A673 (cell line): ENCODE measurements around the gene POU2F3. TPM values are rescaled to one million over a fixed set of nuclear protein-coding genes. Genes with fewer than 3 reads are reported as not detected.

Experiments
- BruUV-seq: library from RNA; stranded (reverse); fragments of 400-500 nt; replicated peaks from 2 replicates; lab custom pipeline; 2021; lab: Mats Ljungman, UMichigan
- CTCF ChIA-PET: fragments of 300-600 bp; sonication (Branson Sonifier 250); formaldehyde crosslinking; loops from one replicate; lab custom pipeline; 2022; ENCODE audit warnings: antibody characterized with exemption; lab: Charles Lee
- POLR2A ChIA-PET: fragments of 300-600 bp; sonication (Branson Sonifier 250); formaldehyde crosslinking; loops from one replicate; lab custom pipeline; 2022; ENCODE audit warnings: antibody characterized with exemption; ENCODE audit not compliant: low non-redundant PET; lab: Charles Lee
- DNase-seq: peaks from one replicate; pipeline ENCODE4 v3.0.0-alpha.2; 2015; ENCODE audit warnings: low spot score
- H3K27ac ChIP-seq: fragments of 200-600 bp; sonication (generic); 2 replicates; pipeline ENCODE4 v1.5.1; 2016; ENCODE audit warnings: mixed run types, low read depth, mild to moderate bottlenecking, mixed read lengths, antibody characterized with exemption, low read length; ENCODE audit not compliant: poor library complexity, severe bottlenecking
- H3K27me3 ChIP-seq: fragments of 200-600 bp; sonication (generic); replicated peaks from 2 replicates; pipeline ENCODE4 v1.6.1; 2017; ENCODE audit warnings: mixed run types, low read depth, mild to moderate bottlenecking, mixed read lengths, antibody characterized with exemption, low read length; ENCODE audit not compliant: insufficient read depth, poor library complexity
- H3K36me3 ChIP-seq: fragments of 200-600 bp; sonication (generic); 2 replicates; pipeline ENCODE4 v1.6.1; 2016; ENCODE audit warnings: mixed run types, mild to moderate bottlenecking, mixed read lengths, antibody characterized with exemption, low read length; ENCODE audit not compliant: insufficient read depth, poor library complexity, severe bottlenecking
- H3K4me1 ChIP-seq: fragments of 200-600 bp; sonication (generic); 2 replicates; pipeline ENCODE4 v1.6.1; 2017; ENCODE audit warnings: mixed run types, mild to moderate bottlenecking, mixed read lengths, antibody characterized with exemption, low read length; ENCODE audit not compliant: insufficient read depth, poor library complexity, severe bottlenecking
- H3K4me3 ChIP-seq: fragments of 200-600 bp; sonication (generic); 2 replicates; pipeline ENCODE4 v1.5.1; 2016; ENCODE audit warnings: low read depth, mixed run types, mild to moderate bottlenecking, mixed read lengths, low read length; ENCODE audit not compliant: poor library complexity, severe bottlenecking
- H3K9me3 ChIP-seq: fragments of 200-600 bp; sonication (generic); 2 replicates; pipeline ENCODE4 v1.6.1; 2016; ENCODE audit warnings: mixed run types, low read depth, mild to moderate bottlenecking, mixed read lengths, antibody characterized with exemption, low read length; ENCODE audit not compliant: poor library complexity, severe bottlenecking
- CTCF ChIP-seq: fragments of 300-800, 200-600 bp; sonication (generic); conservative IDR thresholded peaks from 2 replicates; pipeline ENCODE4 v1.5.1; 2017; ENCODE audit warnings: low read depth, mild to moderate bottlenecking, antibody characterized with exemption, low read length, moderate library complexity, mixed read lengths
- EZH2 ChIP-seq: fragments of 200-600 bp; sonication (generic); IDR thresholded peaks from 2 replicates; pipeline ENCODE4 v1.6.1; 2017; ENCODE audit warnings: borderline replicate concordance, low read depth, mild to moderate bottlenecking, mixed read lengths, antibody characterized with exemption, low read length; ENCODE audit not compliant: poor library complexity, severe bottlenecking
- intact Hi-C: fragments of 100-400 bp; cut with micrococcal nuclease; formaldehyde crosslinking; loops from one replicate; pipeline ENCODE4 v1.10.0; 2022; ENCODE audit not compliant: unreplicated experiment
- total RNA-seq: library from RNA; stranded (reverse); gene quantifications from 2 replicates; pipeline ENCODE4 v1.2.3, GENCODE V29; 2021

Gene POU2F3
- total RNA-seq, 1 experiment from 2014 or later = not detected

- Histone ChIP-seq H3K4me1 (peaks cover 47% of the 10 kb centered on the region), H3K27me3 (no peaks in the 10 kb centered on the region), H3K9me3 (no peaks in the 10 kb centered on the region), H3K36me3 (peaks cover 14% of the 10 kb centered on the region), H3K27ac (no peak overlapping the region), H3K4me3 (no peak overlapping the region)
- POLR2A ChIA-PET = interaction anchor here (0.6 kb wide), 1 partner anchor 93 kb away, joined by 4 read pairs; no protein-coding TSS in a partner anchor
- no TSS peak for BruUV-seq
- CTCF ChIA-PET = no interaction called here
- no peak for TF ChIP-seq EZH2
- TF ChIP-seq CTCF = no peak
- DNase-seq = peak; percentile 42
- intact Hi-C loops = no loop called here
These were observed 89.6 kb downstream of the POU2F3 start for GRCh38 chr11:120329556-120329955.

- BruUV-seq = no TSS peak
- no peaks in the 10 kb centered on the region for H3K27me3 ChIP-seq
- ChIA-PET CTCF (no interaction called here), POLR2A (no interaction called here)
- H3K4me1 ChIP-seq = peaks cover 42% of the 10 kb centered on the region
- H3K9me3 ChIP-seq = no peaks in the 10 kb centered on the region
- TF ChIP-seq EZH2 = no peak
- TF ChIP-seq CTCF = no peak
- peaks cover 14% of the 10 kb centered on the region for H3K36me3 ChIP-seq
- intact Hi-C loops = loop anchor here (10.0 kb wide), 2 partner anchors 475 to 625 kb away; no protein-coding TSS in a partner anchor
- no peak overlapping the region for H3K4me3 ChIP-seq
- no peak overlapping the region for H3K27ac ChIP-seq
- DNase-seq = no peak
These were observed 90.1 kb downstream of the POU2F3 start for GRCh38 chr11:120330045-120330444.

GRCh38 chr11:120331301-120331996 lies 91.5 kb downstream of the POU2F3 start:
- POLR2A ChIA-PET = no interaction called here

More at GRCh38 chr11:120331301-120331996, 91.5 kb downstream of the POU2F3 start:
- Histone ChIP-seq H3K27me3 (no peaks in the 10 kb centered on the region), H3K9me3 (no peaks in the 10 kb centered on the region), H3K27ac (no peak overlapping the region), H3K4me3 (no peak overlapping the region), H3K36me3 (peaks cover 14% of the 10 kb centered on the region), H3K4me1 (peaks cover 36% of the 10 kb centered on the region)
- intact Hi-C loops = loop anchor here (10.0 kb wide), 2 partner anchors 473 to 623 kb away; no protein-coding TSS in a partner anchor
- CTCF ChIA-PET = no interaction called here
- peak; percentile 75 for DNase-seq
- no TSS peak for BruUV-seq
- TF ChIP-seq CTCF (no peak), EZH2 (no peak)
